Stimulated activated memory B cell treated with anti-CD40 and anti-IgM and Interleukin-4, amounts not matched to agents 10 μg/mL and 1 μg/mL and 100 μg/mL, for 72 hours (primary cell): ENCODE measurements around the gene TVP23C.
"Not testable (repeated sequence)": the region's sequence is repeated elsewhere in the genome, so short reads cannot be mapped to it uniquely, and the experiment has no call there.

ENCODE experiments used
- ATAC-seq: fragments of 150-1000 bp; cut with Tn5 transposase; 2 replicates; pipeline ENCODE4 v1.10.0; 2021
- H3K27ac Mint-ChIP-seq: one replicate; pipeline ENCODE4 v1.8.0; 2022; ENCODE audit warnings: mild to moderate bottlenecking, mixed read lengths
- H3K27me3 Mint-ChIP-seq: one replicate; pipeline ENCODE4 v1.8.0; 2022; ENCODE audit warnings: mixed read lengths
- H3K36me3 Mint-ChIP-seq: one replicate; pipeline ENCODE4 v1.8.0; 2022; ENCODE audit warnings: mixed read lengths
- H3K4me1 Mint-ChIP-seq: one replicate; pipeline ENCODE4 v1.8.0; 2022; ENCODE audit warnings: mixed read lengths
- H3K4me3 Mint-ChIP-seq: one replicate; pipeline ENCODE4 v1.8.0; 2022; ENCODE audit warnings: mild to moderate bottlenecking, moderate library complexity, mixed read lengths
- H3K9me3 Mint-ChIP-seq: one replicate; pipeline ENCODE4 v1.8.0; 2022; ENCODE audit warnings: mixed read lengths

Gene TVP23C

DNA sequence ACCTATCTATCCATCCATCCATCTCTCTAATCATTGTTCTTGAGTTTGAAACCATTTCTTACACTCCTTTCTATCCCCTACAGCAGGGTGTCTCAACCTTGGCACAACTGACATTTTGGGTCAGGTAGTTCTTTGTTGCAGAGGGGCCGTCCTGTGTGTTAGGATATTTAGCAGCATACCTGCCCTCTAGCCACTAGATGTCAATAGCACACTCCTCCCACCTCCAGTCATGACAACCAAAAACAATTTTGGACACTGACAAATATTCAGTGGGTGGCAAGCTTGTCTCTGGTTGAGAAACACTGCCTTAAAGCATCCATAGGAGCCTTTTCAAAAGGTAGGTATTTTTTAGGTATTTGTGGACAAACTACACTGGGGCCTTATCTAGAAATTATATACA is 10.4 kb downstream of the TVP23C start:
- H3K36me3 Mint-ChIP-seq, result peaks cover 27% of the 10 kb centered on the region
- H3K4me1 Mint-ChIP-seq, H3K9me3 Mint-ChIP-seq, H3K27ac Mint-ChIP-seq, H3K27me3 Mint-ChIP-seq, H3K4me3 Mint-ChIP-seq: not testable (repeated sequence)
- ATAC-seq, result peak; percentile 67

DNA sequence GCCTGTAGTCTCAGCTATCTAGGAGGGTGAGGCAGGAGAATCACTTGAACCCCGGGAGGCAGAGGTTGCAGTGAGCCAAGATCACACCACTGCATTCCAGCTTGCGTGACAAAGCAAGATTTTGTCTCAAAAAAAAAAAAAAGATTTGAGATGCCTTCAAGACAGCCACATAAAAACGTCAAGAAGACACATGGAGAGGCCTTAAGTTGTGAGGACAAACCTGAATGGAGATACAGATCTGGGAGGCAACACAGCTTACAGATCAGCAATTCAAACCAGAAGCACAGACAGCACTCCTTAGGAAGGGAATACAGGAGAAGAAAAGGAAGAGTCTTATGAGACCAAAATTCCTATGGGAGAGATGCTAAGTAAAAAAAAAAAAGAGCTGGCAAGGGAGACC is 13.7 kb downstream of the TVP23C start:
- H3K36me3 Mint-ChIP-seq, result peaks cover 33% of the 10 kb centered on the region
- not testable (repeated sequence) for H3K27ac Mint-ChIP-seq, H3K27me3 Mint-ChIP-seq, H3K4me1 Mint-ChIP-seq, H3K4me3 Mint-ChIP-seq, H3K9me3 Mint-ChIP-seq, ATAC-seq

- H3K36me3 Mint-ChIP-seq, result peaks cover 46% of the 10 kb centered on the region
- not testable (repeated sequence) for H3K27me3 Mint-ChIP-seq, H3K9me3 Mint-ChIP-seq, H3K27ac Mint-ChIP-seq, H3K4me1 Mint-ChIP-seq, ATAC-seq, H3K4me3 Mint-ChIP-seq
Observed at GRCh38 chr17:15546604-15547003, 16.7 kb downstream of the TVP23C start.

GRCh38 chr17:15540371-15541219 is 22.7 kb downstream of the TVP23C start:
- H3K4me1 Mint-ChIP-seq, H3K4me3 Mint-ChIP-seq, H3K27ac Mint-ChIP-seq, ATAC-seq, H3K27me3 Mint-ChIP-seq, H3K9me3 Mint-ChIP-seq: not testable (repeated sequence)
- H3K36me3 Mint-ChIP-seq, result peaks cover 35% of the 10 kb centered on the region

DNA sequence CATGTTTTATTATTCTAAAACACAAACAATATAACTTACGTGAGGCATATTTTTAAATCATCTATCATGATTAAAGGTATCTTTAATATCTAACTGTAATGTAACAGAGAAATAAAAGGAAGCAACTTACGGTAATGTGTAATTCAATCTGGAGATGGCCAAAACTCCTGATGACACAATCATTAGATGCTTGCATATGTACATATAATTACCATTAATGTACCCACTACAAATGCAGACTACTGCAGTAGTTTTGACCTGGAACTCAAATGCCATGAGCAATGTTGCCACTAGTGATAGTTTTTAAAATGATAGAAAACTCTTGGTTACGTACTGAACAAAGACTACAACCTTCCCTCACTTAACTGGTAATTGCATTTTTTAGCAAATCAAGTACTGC is 30.2 kb downstream of the TVP23C start:
- H3K27me3 Mint-ChIP-seq, ATAC-seq, H3K4me3 Mint-ChIP-seq, H3K27ac Mint-ChIP-seq, H3K36me3 Mint-ChIP-seq, H3K4me1 Mint-ChIP-seq, H3K9me3 Mint-ChIP-seq: not testable (repeated sequence)

- H3K27ac Mint-ChIP-seq, ATAC-seq, H3K27me3 Mint-ChIP-seq, H3K4me1 Mint-ChIP-seq, H3K9me3 Mint-ChIP-seq, H3K4me3 Mint-ChIP-seq: not testable (repeated sequence)
- peaks cover 17% of the 10 kb centered on the region for H3K36me3 Mint-ChIP-seq
Observed at GRCh38 chr17:15526292-15527218, 36.7 kb downstream of the TVP23C start.

DNA sequence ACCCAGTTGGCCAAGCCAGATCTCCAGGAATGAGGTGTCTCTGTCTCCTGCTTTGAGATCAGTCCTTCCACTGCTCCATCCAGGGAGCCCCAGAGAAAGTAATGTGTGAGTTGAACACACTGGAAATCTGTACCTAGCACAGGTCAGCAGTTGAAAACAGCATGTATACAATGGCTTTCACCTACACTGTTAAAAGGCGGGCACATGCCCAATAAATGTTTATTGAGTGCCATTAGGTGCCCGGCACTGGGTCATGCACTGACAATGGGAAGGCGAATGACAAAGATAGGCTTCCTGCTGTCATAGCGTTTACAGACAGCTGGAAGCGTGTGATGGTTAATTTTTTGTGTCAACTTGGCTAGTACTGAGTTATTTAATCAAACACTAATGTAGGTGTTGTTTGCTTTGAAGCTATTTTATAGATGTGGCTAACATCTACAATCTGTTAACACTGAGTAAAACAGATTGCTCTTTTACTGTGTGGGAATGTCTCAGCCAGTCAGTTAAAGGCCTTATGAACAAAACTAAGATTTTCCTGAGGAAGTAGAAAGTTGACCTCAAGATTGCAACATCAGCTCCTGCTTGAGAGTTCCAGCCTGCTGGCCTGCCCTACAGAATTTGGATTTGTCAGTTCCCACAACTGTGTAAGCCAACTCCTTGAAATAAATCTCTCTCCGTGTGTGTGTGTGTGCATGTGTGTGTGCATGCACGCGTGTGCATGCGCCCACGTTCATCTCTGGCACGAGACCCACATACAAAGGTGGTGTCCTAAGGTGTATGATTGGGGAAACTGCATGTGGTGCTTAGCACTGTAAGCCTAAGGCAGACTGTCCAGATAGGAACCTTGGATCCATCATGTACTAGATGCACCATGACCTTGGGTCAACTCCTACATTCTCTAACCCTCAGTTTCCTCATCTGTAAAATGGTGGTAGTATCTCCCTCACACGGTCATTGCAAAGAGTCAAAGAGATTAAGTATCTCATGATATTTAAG is 38.0 kb downstream of the TVP23C start:
- H3K27me3 Mint-ChIP-seq, H3K4me3 Mint-ChIP-seq, ATAC-seq, H3K27ac Mint-ChIP-seq, H3K9me3 Mint-ChIP-seq, H3K4me1 Mint-ChIP-seq: not testable (repeated sequence)
- H3K36me3 Mint-ChIP-seq, result peaks cover 12% of the 10 kb centered on the region

- H3K4me1 Mint-ChIP-seq, result no peaks in the 10 kb centered on the region
- H3K9me3 Mint-ChIP-seq, result no peaks in the 10 kb centered on the region
- H3K27me3 Mint-ChIP-seq, result no peaks in the 10 kb centered on the region
- no peak for ATAC-seq
- H3K36me3 Mint-ChIP-seq, result peaks cover 41% of the 10 kb centered on the region
- H3K4me3 Mint-ChIP-seq, result no peak overlapping the region
- no peak overlapping the region for H3K27ac Mint-ChIP-seq
Observed at GRCh38 chr17:15516150-15516549, 47.1 kb downstream of the TVP23C start.

DNA sequence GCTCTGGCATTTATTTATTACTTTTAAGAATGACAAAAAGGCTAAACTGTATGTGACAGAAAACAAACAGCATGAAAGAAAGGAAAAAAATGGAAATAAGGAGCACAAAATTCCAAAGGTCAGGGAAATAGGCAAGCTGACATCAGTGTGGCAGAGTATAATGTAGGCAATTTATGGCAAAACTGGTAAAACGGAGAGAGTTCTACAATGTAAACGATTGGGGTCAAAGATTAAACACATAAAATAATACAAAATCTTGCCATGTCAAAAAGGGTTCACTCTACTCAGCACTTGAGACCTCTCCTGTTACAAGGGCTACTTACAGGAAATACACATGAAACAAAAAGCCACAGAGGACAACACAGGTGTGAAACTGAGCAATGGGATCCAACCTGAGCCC is 48.8 kb downstream of the TVP23C start:
- Mint-ChIP-seq H3K9me3 (no peaks in the 10 kb centered on the region), H3K4me1 (no peaks in the 10 kb centered on the region)
- no peak for ATAC-seq

GRCh38 chr17:15513856-15514459 is 49.3 kb downstream of the TVP23C start:
- H3K36me3 Mint-ChIP-seq, result peaks cover 45% of the 10 kb centered on the region
- no peak overlapping the region for H3K4me3 Mint-ChIP-seq
- ATAC-seq, result no peak

More for the DNA sequence above, 48.8 kb downstream of the TVP23C start:
- Mint-ChIP-seq H3K27me3 (no peaks in the 10 kb centered on the region), H3K36me3 (peaks cover 47% of the 10 kb centered on the region), H3K4me3 (no peak overlapping the region), H3K27ac (no peak overlapping the region)

GRCh38 chr17:15513058-15513791 is 50.1 kb downstream of the TVP23C start:
- Mint-ChIP-seq H3K36me3 (peaks cover 47% of the 10 kb centered on the region), H3K4me1 (no peaks in the 10 kb centered on the region), H3K27me3 (no peaks in the 10 kb centered on the region), H3K4me3 (no peak overlapping the region), H3K9me3 (no peaks in the 10 kb centered on the region), H3K27ac (no peak overlapping the region)
- ATAC-seq, result no peak

More at GRCh38 chr17:15513856-15514459, 49.3 kb downstream of the TVP23C start:
- Mint-ChIP-seq H3K9me3 (no peaks in the 10 kb centered on the region), H3K4me1 (no peaks in the 10 kb centered on the region), H3K27ac (no peak overlapping the region), H3K27me3 (no peaks in the 10 kb centered on the region)

- Mint-ChIP-seq H3K27ac (no peak overlapping the region), H3K4me3 (no peak overlapping the region), H3K9me3 (no peaks in the 10 kb centered on the region), H3K36me3 (peaks cover 46% of the 10 kb centered on the region), H3K27me3 (no peaks in the 10 kb centered on the region), H3K4me1 (no peaks in the 10 kb centered on the region)
- ATAC-seq, result no peak
Observed at GRCh38 chr17:15512071-15512709, 51.1 kb downstream of the TVP23C start.

DNA sequence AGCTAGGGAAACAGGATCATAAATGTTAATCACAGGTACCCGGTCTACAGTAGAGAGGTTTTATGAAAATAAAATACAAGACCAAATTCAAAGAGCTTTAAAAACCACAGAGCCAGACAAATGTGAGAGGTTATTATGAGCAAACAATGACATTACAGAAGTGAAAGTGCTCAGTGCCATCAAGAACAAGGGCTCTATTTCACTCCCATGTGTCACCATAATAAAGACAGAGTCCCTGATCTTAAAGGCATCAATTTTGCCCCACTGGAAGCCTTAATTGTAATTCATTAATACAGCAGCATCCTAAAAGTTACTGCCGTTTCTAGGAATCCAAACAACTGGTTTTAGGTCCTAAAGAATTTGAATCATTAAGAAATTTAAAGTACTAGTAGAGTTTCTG is 52.1 kb downstream of the TVP23C start:
- H3K4me1 Mint-ChIP-seq, result no peaks in the 10 kb centered on the region
- no peak overlapping the region for H3K27ac Mint-ChIP-seq
- no peak for ATAC-seq
- peaks cover 45% of the 10 kb centered on the region for H3K36me3 Mint-ChIP-seq
- H3K4me3 Mint-ChIP-seq, result no peak overlapping the region
- H3K9me3 Mint-ChIP-seq, result no peaks in the 10 kb centered on the region
- no peaks in the 10 kb centered on the region for H3K27me3 Mint-ChIP-seq
